B cell (primary cell): ENCODE measurements around the gene GXYLT1. TPM values are rescaled to one million over a fixed set of nuclear protein-coding genes. Genes with fewer than 3 reads are reported as not detected.

ENCODE experiments used
- ATAC-seq: fragments of 200-7000 bp; cut with Tn5 transposase; one replicate; pipeline ENCODE4 v1.10.0; 2021; ENCODE audit warnings: low read depth, mild to moderate bottlenecking, moderate number of reproducible peaks, moderate library complexity
- CTCF ChIA-PET: fragments of 350-600 bp; sonication (Branson Sonifier 250); formaldehyde crosslinking; loops from one replicate; lab custom pipeline; 2021; ENCODE audit warnings: antibody characterized with exemption, inconsistent platforms; lab: Charles Lee
- POLR2A ChIA-PET: fragments of 350-600 bp; sonication (Branson Sonifier 250); formaldehyde crosslinking; loops from one replicate; lab custom pipeline; 2021; ENCODE audit warnings: antibody characterized with exemption; lab: Charles Lee
- DNase-seq: peaks from one replicate; pipeline ENCODE4 v3.0.0; 2013
- H2AFZ ChIP-seq: 2 replicates; pipeline ENCODE4 v1.6.1; 2012; ENCODE audit warnings: mild to moderate bottlenecking, low read depth, low read length; ENCODE audit not compliant: insufficient read depth, poor library complexity, severe bottlenecking
- H3K27ac ChIP-seq, 2 donors: 1 replicate in 1 of 2; 2 replicates in 1 of 2; pipeline ENCODE4 v1.5.1; 2012 to 2013; ENCODE audit warnings: low read length in 2 of 2, mild to moderate bottlenecking in 2 of 2, moderate library complexity in 1 of 2
- H3K27me3 ChIP-seq, 4 experiments: fragments of 200-600 bp in 1 of 4; sonication (generic) in 1 of 4; replicated peaks in 1 of 4; 1 replicate in 2 of 4; 2 replicates in 2 of 4; pipeline versions ENCODE4 v1.6.1 to v1.7.0; 2013 to 2016; ENCODE audit warnings: low read length in 3 of 4, mild to moderate bottlenecking in 2 of 4, mixed read lengths in 1 of 4, moderate library complexity in 1 of 4; ENCODE audit not compliant: insufficient read depth in 4 of 4, control insufficient read depth in 3 of 4; ENCODE audit errors: control extremely low read depth in 1 of 4
- H3K36me3 ChIP-seq, 2 experiments: replicated peaks in 1 of 2; 1 replicate in 1 of 2; 2 replicates in 1 of 2; pipeline versions ENCODE4 v1.6.1 to v1.7.1; 2013; ENCODE audit warnings: low read length in 1 of 2; ENCODE audit not compliant: insufficient read depth in 2 of 2, control insufficient read depth in 1 of 2; ENCODE audit errors: control extremely low read depth in 1 of 2, extremely low read depth in 1 of 2
- H3K4me1 ChIP-seq, 2 donors: fragments of 200-600 bp in 1 of 2; sonication (generic) in 1 of 2; 1 replicate in 1 of 2; 2 replicates in 1 of 2; pipeline versions ENCODE4 v1.5.1 to v1.6.1; 2013 to 2017; ENCODE audit warnings: low read length in 2 of 2; ENCODE audit not compliant: control insufficient read depth in 2 of 2, insufficient read depth in 2 of 2
- H3K4me2 ChIP-seq: replicated peaks from 2 replicates; pipeline ENCODE3; 2012; ENCODE audit warnings: mild to moderate bottlenecking, low read depth, low read length; ENCODE audit not compliant: poor library complexity, severe bottlenecking
- H3K4me3 ChIP-seq, 5 experiments: fragments of 200-600 bp in 1 of 5; sonication (generic) in 1 of 5; 1 replicate in 3 of 5; 2 replicates in 2 of 5; pipeline versions ENCODE4 v1.5.1 to v1.7.0; 2011 to 2016; ENCODE audit warnings: low read length in 4 of 5, mild to moderate bottlenecking in 4 of 5, low read depth in 2 of 5, control low read depth in 1 of 5, moderate library complexity in 1 of 5; ENCODE audit not compliant: insufficient read depth in 1 of 5; ENCODE audit errors: control extremely low read depth in 1 of 5, extremely low read depth in 1 of 5
- H3K79me2 ChIP-seq: fragments of 200-600 bp; sonication (generic); one replicate; pipeline ENCODE4 v1.6.0; 2016; ENCODE audit warnings: low read length; ENCODE audit not compliant: control insufficient read depth, insufficient read depth
- H3K9ac ChIP-seq: fragments of 200-600 bp; sonication (generic); 2 replicates; pipeline ENCODE4 v1.6.1; 2017; ENCODE audit warnings: mild to moderate bottlenecking, low read length, moderate library complexity
- H3K9me3 ChIP-seq, 3 donors: one replicate each; pipeline versions ENCODE4 v1.6.1 to v1.7.1; 2013; ENCODE audit warnings: low read length in 2 of 3; ENCODE audit not compliant: control insufficient read depth in 2 of 3, insufficient read depth in 1 of 3; ENCODE audit errors: control extremely low read depth in 1 of 3
- H4K20me1 ChIP-seq: 2 replicates; pipeline ENCODE4 v1.6.0; 2012; ENCODE audit warnings: mild to moderate bottlenecking, low read length; ENCODE audit not compliant: insufficient read depth, control insufficient read depth, poor library complexity, severe bottlenecking
- H3K27ac Mint-ChIP-seq: one replicate; pipeline ENCODE4 v1.8.0; 2021; ENCODE audit warnings: mixed read lengths
- H3K27me3 Mint-ChIP-seq: one replicate; pipeline ENCODE4 v1.8.0; 2021; ENCODE audit warnings: mixed read lengths
- H3K4me1 Mint-ChIP-seq: one replicate; pipeline ENCODE4 v1.8.0; 2021; ENCODE audit warnings: mixed read lengths
- H3K4me3 Mint-ChIP-seq: one replicate; pipeline ENCODE4 v1.8.0; 2021; ENCODE audit warnings: mixed read lengths
- H3K9me3 Mint-ChIP-seq: one replicate; pipeline ENCODE4 v1.8.0; 2022; ENCODE audit warnings: mixed read lengths; ENCODE audit not compliant: insufficient read depth
- CTCF ChIP-seq: fragments of 200-600 bp; IDR thresholded peaks from one replicate; pipeline ENCODE4 v1.8.0; 2022; ENCODE audit warnings: antibody characterized with exemption, mild to moderate bottlenecking
- EZH2 ChIP-seq: IDR thresholded peaks from 2 replicates; pipeline ENCODE4 v1.6.1; 2012; ENCODE audit warnings: borderline replicate concordance, low read depth, mild to moderate bottlenecking, moderate library complexity, low read length; ENCODE audit not compliant: insufficient read depth, poor library complexity, severe bottlenecking
- WGBS: methylation state at CpG from one replicate; pipeline ENCODE4 v1.1.5; 2013; ENCODE audit warnings: missing lambda C conversion rate; ENCODE audit not compliant: insufficient coverage; 5-methylcytosine and 5-hydroxymethylcytosine counted together
- intact Hi-C: fragments of 100-400 bp; cut with micrococcal nuclease; formaldehyde crosslinking; loops from one replicate; pipeline ENCODE4 v1.10.0; 2022
- polyA plus RNA-seq: library from polyadenylated mRNA; depleted of rRNA; stranded (reverse); fragments of >200 nt; gene quantifications from 2 replicates; pipeline ENCODE4 v1.2.3, GENCODE V29; 2012
- total RNA-seq, 2 donors: library from RNA; stranded (reverse); fragments of 120-200 nt in 1 of 2; gene quantifications; 1 replicate in 1 of 2; 2 replicates in 1 of 2; pipeline versions ENCODE4 v1.2.3 to v1.2.4, GENCODE V29; 2013 to 2022

GXYLT1 gene
- total and polyA plus RNA-seq, 2 donors (not counting 1 experiment from before 2014, with no cell fraction given), result 2.0 to 9.4 TPM

GRCh38 chr12:42178101-42178500 lies 33.4 kb upstream of the GXYLT1 start:
- Mint-ChIP-seq H3K27me3 (no peaks in the 10 kb centered on the region), H3K27ac (no peak overlapping the region), H3K4me3 (no peak overlapping the region), H3K9me3 (peaks cover 5% of the 10 kb centered on the region), H3K4me1 (peaks cover 26% of the 10 kb centered on the region)
- Histone ChIP-seq H3K27me3 (no peaks in the 10 kb centered on the region), H3K9ac (no peak overlapping the region), H3K36me3 (peaks cover 0 to 6% of the 10 kb centered on the region in 2 experiments), H3K4me1 (peaks cover 5 to 9% of the 10 kb centered on the region in 2 donors), H3K4me3 (no peak overlapping the region), H3K79me2 (peaks cover 64% of the 10 kb centered on the region), H3K9me3 (no peaks in the 10 kb centered on the region), H3K27ac (no peak overlapping the region), H2AFZ (no peak overlapping the region), H3K4me2 (no peak overlapping the region), H4K20me1 (no peaks in the 10 kb centered on the region)
- ATAC-seq (no peak), DNase-seq (no peak)
- WGBS, result 92% methylated on average over 2 of the region's 2 CpGs
- POLR2A ChIA-PET, result no interaction called here
- TF ChIP-seq EZH2 (no peak), CTCF (no peak)
- intact Hi-C loops, result no loop called here
- CTCF ChIA-PET, result no interaction called here

- H4K20me1 ChIP-seq, result no peaks in the 10 kb centered on the region
- H3K4me1 Mint-ChIP-seq, result peaks cover 25% of the 10 kb centered on the region
- H3K27ac ChIP-seq, result no peak overlapping the region
- no peak overlapping the region for H3K4me3 Mint-ChIP-seq
- intact Hi-C loops, result no loop called here
- peaks cover 0 to 6% of the 10 kb centered on the region in 2 experiments for H3K36me3 ChIP-seq
- CTCF ChIA-PET, result no interaction called here
- TF ChIP-seq CTCF, result no peak
- TF ChIP-seq EZH2, result no peak
- H3K27ac Mint-ChIP-seq, result no peak overlapping the region
- H3K4me1 ChIP-seq, result peaks cover 9 to 15% of the 10 kb centered on the region in 2 donors
- peaks cover 78% of the 10 kb centered on the region for H3K79me2 ChIP-seq
- WGBS, result no CpG with 5 or more reads among the region's 1 CpG
- H3K9me3 ChIP-seq, result no peaks in the 10 kb centered on the region
- H3K4me3 ChIP-seq, result no peak overlapping the region
- no peaks in the 10 kb centered on the region for H3K27me3 Mint-ChIP-seq
- DNase-seq, result no peak
- H2AFZ ChIP-seq, result no peak overlapping the region
- ATAC-seq, result no peak
- no peak overlapping the region for H3K4me2 ChIP-seq
- no peak overlapping the region for H3K9ac ChIP-seq
- H3K9me3 Mint-ChIP-seq, result peaks cover 5% of the 10 kb centered on the region
- H3K27me3 ChIP-seq, result no peaks in the 10 kb centered on the region
- POLR2A ChIA-PET, result no interaction called here
These were observed 30.3 kb upstream of the GXYLT1 start for GRCh38 chr12:42174978-42175377.
